HG03095 (cell line): Measurements from ENCODE around the gene SLC49A4.

Experiments used
- ATAC-seq: cut with Tn5 transposase; IDR thresholded peaks from one replicate; pipeline ENCODE4 v1.9.1; 2021; ENCODE audit warnings: moderate library complexity; ENCODE audit not compliant: unreplicated experiment

Gene SLC49A4

DNA sequence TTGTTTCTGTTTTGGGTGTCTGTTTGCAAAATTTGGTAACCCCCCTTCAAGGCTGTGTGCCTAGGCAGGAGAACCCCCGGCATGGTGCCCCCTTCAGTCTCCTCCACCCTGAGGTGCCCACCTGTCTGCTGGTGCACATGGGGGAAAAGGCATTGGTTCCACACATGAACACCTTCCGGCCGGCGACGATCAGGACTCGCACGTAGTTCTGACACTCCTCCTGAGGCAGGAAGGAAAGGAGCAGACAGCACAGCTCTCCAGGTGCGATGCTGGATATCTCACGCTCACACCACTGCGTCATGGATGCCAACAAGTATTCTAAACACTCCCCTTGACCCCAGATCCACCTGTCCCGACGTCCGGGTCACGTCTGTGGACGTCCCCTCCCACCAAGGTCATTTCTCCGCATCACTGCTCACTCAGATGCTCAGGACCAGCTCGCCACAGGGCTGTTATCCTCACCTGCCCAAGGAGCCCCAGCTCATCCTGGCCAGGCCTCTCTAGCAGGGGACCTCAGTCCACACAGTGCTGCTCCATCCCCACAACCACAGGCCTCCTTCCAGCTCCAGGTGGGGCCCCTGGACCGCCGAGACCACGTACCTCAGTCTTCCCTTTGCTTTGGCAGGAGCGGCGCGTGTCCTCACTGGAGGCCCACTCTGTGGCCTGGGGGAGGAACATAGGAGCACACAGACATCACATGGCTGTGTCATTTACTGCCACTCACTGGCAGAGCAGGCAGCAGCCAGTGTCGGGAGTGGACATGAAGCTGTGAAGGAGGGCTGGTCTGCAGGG, 133.7 kb downstream of the SLC49A4 start:
- no peak for ATAC-seq

DNA sequence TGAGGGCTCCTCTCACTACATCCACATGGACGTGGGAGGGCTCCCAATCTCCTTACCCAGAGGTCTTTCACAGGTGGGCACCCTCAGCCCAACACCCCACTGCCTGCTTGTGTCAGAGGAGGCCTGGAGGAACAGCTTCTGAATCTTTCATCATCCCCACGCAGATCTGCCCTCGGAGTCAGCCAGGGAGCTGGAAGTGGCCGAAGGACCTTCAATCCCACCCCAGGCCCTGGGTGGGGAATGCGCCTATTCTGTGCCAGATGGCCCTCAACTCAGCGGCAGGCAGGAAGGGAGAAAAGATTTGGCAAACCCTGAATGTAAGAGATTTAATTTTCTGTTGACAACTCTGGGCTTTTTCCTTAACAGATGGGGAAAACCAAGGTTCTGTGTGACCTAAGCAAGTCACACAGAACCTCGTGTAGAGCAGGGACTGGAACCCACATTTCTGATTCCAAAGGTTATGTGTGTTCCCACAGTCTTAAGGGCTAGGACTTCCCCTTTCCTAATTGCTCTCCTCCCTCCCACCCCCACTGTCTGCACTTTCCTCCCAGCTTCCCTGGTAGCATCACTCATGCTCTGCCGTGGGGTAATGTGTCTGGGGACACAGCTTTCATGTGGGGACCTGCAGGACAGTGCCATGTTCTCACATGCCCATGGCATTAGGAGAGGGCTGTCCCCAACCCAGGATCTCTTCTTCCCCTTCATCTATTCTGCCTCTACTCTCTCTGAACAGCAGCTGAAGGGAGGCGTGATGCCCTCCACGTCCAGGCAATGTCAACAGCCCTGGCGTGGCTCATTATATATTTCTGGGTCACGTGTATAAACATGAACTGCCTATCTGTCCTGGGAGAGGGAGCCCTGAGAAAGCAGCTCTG, 134.6 kb downstream of the SLC49A4 start:
- no peak for ATAC-seq

DNA sequence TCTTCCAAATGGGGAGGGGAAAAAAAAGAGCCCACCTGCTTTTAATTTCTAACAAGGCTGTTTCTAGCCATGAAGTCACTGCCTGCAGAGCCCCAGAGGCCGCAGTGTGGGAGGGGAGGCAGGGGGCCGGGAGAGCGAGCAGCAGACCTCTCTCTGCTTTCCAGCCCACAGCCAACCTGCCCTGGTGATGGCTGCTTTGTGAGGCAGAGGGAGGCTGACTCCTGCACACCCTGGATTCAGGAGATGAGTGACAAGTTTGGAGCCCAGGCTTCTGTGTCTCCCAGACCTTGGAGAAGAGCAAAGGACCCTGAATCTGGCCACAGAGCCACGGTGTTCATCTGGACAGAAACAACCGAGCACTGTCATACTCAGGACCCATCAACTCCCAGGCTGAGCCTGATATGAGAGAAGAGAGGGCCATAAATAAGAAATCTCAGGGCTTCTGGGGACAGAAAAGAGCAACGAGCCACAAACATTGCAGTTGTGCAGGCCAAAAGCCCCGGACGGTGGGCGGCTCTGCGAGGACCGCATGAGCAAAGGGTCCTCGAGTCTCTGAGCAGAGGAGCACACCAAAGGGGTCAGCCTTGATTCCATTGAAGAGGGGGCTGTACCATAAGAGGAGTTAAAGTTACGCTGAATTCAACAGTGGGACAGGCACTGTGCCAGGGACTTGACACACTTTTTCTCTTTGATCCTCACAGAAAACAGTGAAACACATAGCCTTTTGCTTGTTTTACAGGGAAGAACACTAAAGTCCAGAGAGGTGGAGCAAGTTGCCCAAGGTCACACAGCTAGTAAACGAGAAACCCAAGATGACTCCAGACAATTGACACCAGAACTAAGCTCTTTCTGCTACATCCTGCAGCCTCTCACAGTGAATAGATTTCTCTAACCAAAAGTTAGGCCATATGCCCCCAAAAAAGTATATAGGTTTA, 135.5 kb downstream of the SLC49A4 start:
- no peak for ATAC-seq
